Measurements from ENCODE around the gene PDE9A.
"Not testable (repeated sequence)": the region's sequence is repeated elsewhere in the genome, so short reads cannot be mapped to it uniquely, and the experiment has no call there.

Gene PDE9A

GRCh38 chr21:42781150-42781970, 127.9 kb downstream of the PDE9A start:
- no peak for DNase-seq

GRCh38 chr21:42781971-42782722, 128.7 kb downstream of the PDE9A start:
- DNase-seq: no peak

GRCh38 chr21:42782723-42783242, 129.4 kb downstream of the PDE9A start:
- DNase-seq: no peak

GRCh38 chr21:42784276-42784675, 130.9 kb downstream of the PDE9A start:
- no peak for DNase-seq

GRCh38 chr21:42784896-42785451, 131.6 kb downstream of the PDE9A start:
- DNase-seq: no peak

- DNase-seq: no peak
Measured at GRCh38 chr21:42785666-42786427, 132.4 kb downstream of the PDE9A start.

GRCh38 chr21:42786884-42787283, 133.5 kb downstream of the PDE9A start:
- no peak for DNase-seq

- DNase-seq: no peak
Measured at GRCh38 chr21:42787613-42788012, 134.2 kb downstream of the PDE9A start.

GRCh38 chr21:42790520-42791065, 137.2 kb downstream of the PDE9A start:
- no peak for DNase-seq

GRCh38 chr21:42793774-42794173, 140.4 kb downstream of the PDE9A start:
- no peak for DNase-seq

GRCh38 chr21:42794551-42794950, 141.1 kb downstream of the PDE9A start:
- DNase-seq: no peak

- no peak for DNase-seq
Measured at GRCh38 chr21:42796327-42797062, 143.1 kb downstream of the PDE9A start.

- DNase-seq: no peak
Measured at GRCh38 chr21:42797522-42797921, 144.1 kb downstream of the PDE9A start.

GRCh38 chr21:42798106-42798505, 144.7 kb downstream of the PDE9A start:
- DNase-seq: no peak

- DNase-seq: no peak
Measured at GRCh38 chr21:42799516-42799915, 146.1 kb downstream of the PDE9A start.

GRCh38 chr21:42799948-42800347, 146.5 kb downstream of the PDE9A start:
- no peak for DNase-seq

GRCh38 chr21:42801616-42802015, 148.2 kb downstream of the PDE9A start:
- DNase-seq: not testable (repeated sequence)

GRCh38 chr21:42806509-42807140, 153.2 kb downstream of the PDE9A start:
- no peak for DNase-seq

- not testable (repeated sequence) for DNase-seq
Measured at GRCh38 chr21:42807293-42807895, 154.0 kb downstream of the PDE9A start.

GRCh38 chr21:42807938-42808613, 154.7 kb downstream of the PDE9A start:
- DNase-seq: no peak

Measured in activated CD8-positive, alpha-beta memory T cell treated with anti-CD3 and anti-CD28 coated beads, Interleukin-2, amount 50 U/mL, for 4 hours (primary cell).